ENCODE data around the gene GLI3. TPM values are rescaled to one million over a fixed set of nuclear protein-coding genes. Genes with fewer than 3 reads are reported as not detected.

GLI3 gene
- polyA plus RNA-seq, 1 donor, result 5.4 TPM

DNA sequence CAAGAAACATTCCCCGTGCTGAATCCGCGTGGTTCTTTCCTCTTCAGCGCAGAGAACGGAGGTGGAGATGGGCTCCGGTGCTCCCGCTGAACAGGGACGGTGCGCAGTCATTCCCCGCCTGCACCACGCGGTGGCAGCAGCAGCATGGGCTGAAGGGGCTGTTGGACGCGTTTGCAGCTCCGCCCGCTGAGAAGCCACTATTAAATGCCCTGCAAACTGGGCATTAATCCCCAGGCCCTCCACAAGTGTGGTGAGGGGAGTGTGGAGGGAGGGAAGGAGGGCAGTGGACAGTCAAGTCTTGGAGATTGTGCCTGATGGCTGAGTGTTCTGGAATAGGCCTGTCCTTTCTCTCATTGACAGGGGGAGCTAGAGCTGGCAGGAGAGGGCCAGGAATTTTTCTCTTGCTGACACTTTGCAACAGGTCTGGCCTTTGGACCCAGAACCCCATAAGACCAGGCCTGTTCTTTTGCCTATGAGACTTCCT, 293.9 kb downstream of the GLI3 start:
- no CpG with 5 or more reads among the region's 16 CpGs for WGBS (ENCODE audit: insufficient coverage, low lambda C conversion rate)
- H3K27ac ChIP-seq (ENCODE audit: low read length), result peak overlapping the region; percentile 84
- peak overlapping the region; percentile 47 for H3K4me3 ChIP-seq (ENCODE audit: low read length)

DNA sequence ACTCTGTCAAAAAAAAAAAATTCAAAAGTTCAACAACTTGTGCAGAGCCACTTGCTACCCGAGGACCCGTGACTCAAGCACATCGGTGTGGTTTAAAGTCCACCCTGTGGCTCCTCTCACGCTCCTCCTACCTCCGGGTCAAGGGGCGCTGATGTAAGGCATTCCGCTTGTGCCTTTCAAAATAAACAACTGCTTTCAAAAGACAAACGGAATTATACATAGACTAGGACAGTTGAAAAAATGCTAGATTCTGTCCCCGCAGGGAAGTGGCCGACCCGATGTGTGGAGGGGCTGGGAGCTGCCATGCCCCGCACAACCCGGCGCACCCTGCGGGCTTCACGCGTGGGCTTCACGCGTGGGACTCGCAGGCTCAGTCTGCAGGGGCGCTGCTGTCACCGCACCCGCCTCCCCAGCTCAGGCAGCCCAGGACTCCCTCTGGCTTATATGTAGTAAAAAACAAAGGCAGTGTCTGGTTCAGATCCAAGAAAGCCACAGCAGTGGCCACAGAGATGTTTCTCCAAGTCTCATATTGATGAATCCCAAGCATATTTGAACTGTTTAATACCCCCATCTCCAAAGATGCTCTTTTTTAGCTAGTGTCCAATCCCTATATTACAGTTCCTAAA, 294.4 kb downstream of the GLI3 start:
- no CpG with 5 or more reads among the region's 23 CpGs for WGBS (ENCODE audit: insufficient coverage, low lambda C conversion rate)
- H3K4me1 ChIP-seq (ENCODE audit: control insufficient read depth, insufficient read depth, low read length), result peaks cover 25% of the 10 kb centered on the region
- no peaks in the 10 kb centered on the region for H3K27me3 ChIP-seq (ENCODE audit: control insufficient read depth, insufficient read depth, low read length)
- H3K36me3 ChIP-seq (ENCODE audit: control insufficient read depth, insufficient read depth, low read length), result no peaks in the 10 kb centered on the region
- peak overlapping the region; percentile 84 for H3K27ac ChIP-seq (ENCODE audit: low read length)
- peak overlapping the region; percentile 47 for H3K4me3 ChIP-seq (ENCODE audit: low read length)
- DNase-seq, result peak; percentile 90 to 95
- H3K9me3 ChIP-seq (ENCODE audit: control insufficient read depth, low read depth, low read length), result peaks cover 2% of the 10 kb centered on the region

More for the DNA sequence above, 293.9 kb downstream of the GLI3 start:
- Histone ChIP-seq H3K36me3 (ENCODE audit: control insufficient read depth, insufficient read depth, low read length) (no peaks in the 10 kb centered on the region), H3K9me3 (ENCODE audit: control insufficient read depth, low read depth, low read length) (peaks cover 2% of the 10 kb centered on the region), H3K27me3 (ENCODE audit: control insufficient read depth, insufficient read depth, low read length) (no peaks in the 10 kb centered on the region), H3K4me1 (ENCODE audit: control insufficient read depth, insufficient read depth, low read length) (peaks cover 26% of the 10 kb centered on the region)
- peak; percentile 74 to 88 for DNase-seq

DNA sequence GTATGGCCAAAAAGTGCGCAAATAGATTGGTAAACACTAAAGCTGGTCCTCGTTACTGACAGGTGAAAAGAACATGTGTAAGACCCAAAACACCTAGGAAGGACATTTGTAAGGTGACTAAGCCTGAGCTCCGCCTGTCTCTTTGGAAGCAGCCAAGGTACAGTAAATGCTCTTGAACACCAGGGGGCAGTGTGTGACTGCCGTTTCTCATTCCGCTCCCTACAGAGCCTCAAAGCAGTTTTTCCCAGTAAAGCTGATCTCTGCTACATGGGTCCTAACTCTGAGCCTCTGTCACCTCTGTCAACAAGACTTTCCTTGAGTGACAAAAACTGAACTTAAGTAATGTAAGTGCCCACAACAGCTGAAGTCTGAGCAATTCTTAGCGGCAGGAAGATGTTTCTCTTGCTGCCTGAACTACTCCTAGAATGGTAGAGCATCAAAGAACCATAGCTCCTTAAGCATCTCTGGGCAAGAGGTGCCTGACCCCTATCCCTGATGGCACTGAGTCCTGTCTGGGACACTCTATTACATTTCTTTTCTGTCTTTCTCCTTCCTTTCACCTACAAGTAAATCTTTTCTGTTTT, 296.2 kb downstream of the GLI3 start:
- Histone ChIP-seq H3K4me1 (ENCODE audit: control insufficient read depth, insufficient read depth, low read length) (peaks cover 25% of the 10 kb centered on the region), H3K27me3 (ENCODE audit: control insufficient read depth, insufficient read depth, low read length) (no peaks in the 10 kb centered on the region), H3K4me3 (ENCODE audit: low read length) (no peak overlapping the region), H3K9me3 (ENCODE audit: control insufficient read depth, low read depth, low read length) (peaks cover 2% of the 10 kb centered on the region), H3K27ac (ENCODE audit: low read length) (no peak overlapping the region), H3K36me3 (ENCODE audit: control insufficient read depth, insufficient read depth, low read length) (no peaks in the 10 kb centered on the region)
- peak; percentile 69 to 79 for DNase-seq
- no CpG with 5 or more reads among the region's 6 CpGs for WGBS (ENCODE audit: insufficient coverage, low lambda C conversion rate)

DNA sequence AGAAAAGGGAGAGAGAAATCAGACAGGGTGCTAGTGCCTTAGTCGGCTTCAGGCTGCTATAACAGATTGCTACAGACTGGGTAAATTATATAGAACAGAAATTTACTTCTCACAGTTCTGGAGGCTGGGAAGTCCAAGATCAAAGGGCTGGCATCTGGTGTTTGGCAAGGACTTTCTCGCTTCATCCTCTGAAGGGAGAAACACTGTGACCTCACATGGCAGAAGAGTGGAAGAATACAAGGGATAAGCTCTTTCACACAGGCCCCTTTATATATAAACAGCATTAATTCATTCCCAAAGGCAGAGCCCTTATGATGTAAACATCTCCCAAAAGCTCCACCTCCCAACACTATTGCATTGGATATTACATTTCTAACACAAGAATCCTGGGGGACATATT, 298.6 kb downstream of the GLI3 start:
- Histone ChIP-seq H3K27me3 (ENCODE audit: control insufficient read depth, insufficient read depth, low read length) (no peaks in the 10 kb centered on the region), H3K9me3 (ENCODE audit: control insufficient read depth, low read depth, low read length) (peaks cover 2% of the 10 kb centered on the region), H3K36me3 (ENCODE audit: control insufficient read depth, insufficient read depth, low read length) (no peaks in the 10 kb centered on the region), H3K4me3 (ENCODE audit: low read length) (no peak overlapping the region), H3K27ac (ENCODE audit: low read length) (no peak overlapping the region), H3K4me1 (ENCODE audit: control insufficient read depth, insufficient read depth, low read length) (peaks cover 19% of the 10 kb centered on the region)
- DNase-seq, result no peak
- no CpG with 5 or more reads among the region's 2 CpGs for WGBS (ENCODE audit: insufficient coverage, low lambda C conversion rate)

DNA sequence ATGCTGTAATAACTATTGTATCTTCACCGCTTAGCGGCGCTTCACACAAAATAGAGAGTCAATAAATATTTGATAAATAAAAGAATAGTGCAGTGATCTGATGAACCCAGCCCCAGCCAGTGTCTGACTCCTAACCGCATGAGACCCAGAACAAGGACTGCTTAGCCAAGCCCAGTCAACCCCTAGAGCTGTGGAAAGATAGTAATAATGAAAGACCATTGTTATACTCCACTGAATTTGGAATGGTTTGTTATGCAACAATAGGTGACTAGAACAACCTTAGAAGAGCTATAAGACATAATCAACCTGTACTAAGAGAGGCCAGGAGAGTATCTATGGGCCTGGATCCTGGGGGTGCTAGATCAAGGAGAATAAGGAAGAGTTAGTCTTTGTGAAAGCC, 303.6 kb downstream of the GLI3 start:
- no peaks in the 10 kb centered on the region for H3K27me3 ChIP-seq (ENCODE audit: control insufficient read depth, insufficient read depth, low read length)
- WGBS (ENCODE audit: insufficient coverage, low lambda C conversion rate), result no CpG with 5 or more reads among the region's 4 CpGs
- H3K4me3 ChIP-seq (ENCODE audit: low read length), result no peak overlapping the region
- no peak overlapping the region for H3K27ac ChIP-seq (ENCODE audit: low read length)
- H3K36me3 ChIP-seq (ENCODE audit: control insufficient read depth, insufficient read depth, low read length), result no peaks in the 10 kb centered on the region
- no peaks in the 10 kb centered on the region for H3K4me1 ChIP-seq (ENCODE audit: control insufficient read depth, insufficient read depth, low read length)
- DNase-seq, result no peak
- H3K9me3 ChIP-seq (ENCODE audit: control insufficient read depth, low read depth, low read length), result no peaks in the 10 kb centered on the region

DNA sequence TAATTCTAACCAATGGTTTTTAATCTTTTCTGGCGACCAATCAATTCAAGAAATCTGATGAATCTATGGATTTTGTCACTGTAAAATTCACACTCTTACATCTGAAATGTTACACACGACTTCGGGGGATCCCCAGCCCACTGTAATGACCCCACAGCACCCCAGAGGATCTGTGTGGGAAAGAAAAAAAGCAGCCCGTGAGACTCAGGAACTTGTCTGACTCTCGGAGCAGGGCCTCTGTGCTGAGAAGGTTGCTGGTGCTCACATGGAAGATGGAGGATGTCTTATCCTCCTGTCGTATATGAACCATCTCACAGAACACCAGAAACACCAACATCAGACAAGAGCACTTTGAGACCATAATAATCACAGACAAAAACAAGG, 305.8 kb downstream of the GLI3 start:
- no peak for DNase-seq
- Histone ChIP-seq H3K4me3 (ENCODE audit: low read length) (no peak overlapping the region), H3K4me1 (ENCODE audit: control insufficient read depth, insufficient read depth, low read length) (no peaks in the 10 kb centered on the region), H3K27ac (ENCODE audit: low read length) (no peak overlapping the region), H3K9me3 (ENCODE audit: control insufficient read depth, low read depth, low read length) (no peaks in the 10 kb centered on the region), H3K27me3 (ENCODE audit: control insufficient read depth, insufficient read depth, low read length) (no peaks in the 10 kb centered on the region), H3K36me3 (ENCODE audit: control insufficient read depth, insufficient read depth, low read length) (no peaks in the 10 kb centered on the region)
- 80% methylated on average over 1 of the region's 6 CpGs for WGBS (ENCODE audit: insufficient coverage, low lambda C conversion rate)

DNA sequence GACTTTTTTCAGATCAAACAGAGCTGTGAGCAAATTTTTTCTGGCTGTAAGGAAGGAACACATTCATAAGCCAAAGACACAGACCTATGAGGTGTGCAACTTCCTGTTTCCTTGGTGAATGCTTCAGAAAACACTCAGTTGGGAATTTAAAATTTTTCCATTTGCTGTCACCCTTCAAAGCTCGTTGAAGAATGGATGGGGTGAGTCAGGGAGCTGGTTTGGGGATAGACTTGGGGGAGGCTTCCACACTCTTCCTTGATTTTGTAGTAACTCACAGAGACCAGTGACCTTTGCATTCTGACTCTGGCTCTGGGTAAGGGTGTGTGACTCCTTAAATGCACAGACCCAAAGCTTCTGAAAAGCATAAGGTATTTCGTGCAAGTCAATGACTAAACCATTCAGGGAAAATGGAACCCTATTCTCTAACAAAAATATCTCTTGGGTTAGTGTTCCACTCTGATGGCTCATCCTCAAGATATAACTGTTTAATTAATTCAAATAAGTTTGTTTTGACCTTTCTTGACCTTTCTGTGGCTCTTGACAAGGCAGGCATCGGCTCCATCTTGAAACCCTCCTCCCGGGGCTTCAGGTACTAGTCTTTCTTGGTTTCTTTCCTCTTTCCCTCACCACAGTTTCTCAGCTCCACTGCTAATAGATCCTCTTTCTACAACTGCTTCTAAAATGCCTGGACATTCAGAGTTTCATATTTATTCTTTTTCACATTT, 306.3 kb downstream of the GLI3 start:
- Histone ChIP-seq H3K36me3 (ENCODE audit: control insufficient read depth, insufficient read depth, low read length) (no peaks in the 10 kb centered on the region), H3K4me1 (ENCODE audit: control insufficient read depth, insufficient read depth, low read length) (no peaks in the 10 kb centered on the region), H3K27ac (ENCODE audit: low read length) (no peak overlapping the region), H3K4me3 (ENCODE audit: low read length) (no peak overlapping the region), H3K27me3 (ENCODE audit: control insufficient read depth, insufficient read depth, low read length) (no peaks in the 10 kb centered on the region), H3K9me3 (ENCODE audit: control insufficient read depth, low read depth, low read length) (no peaks in the 10 kb centered on the region)
- no peak for DNase-seq
- 95% methylated on average over 2 of the region's 4 CpGs for WGBS (ENCODE audit: insufficient coverage, low lambda C conversion rate)

DNA sequence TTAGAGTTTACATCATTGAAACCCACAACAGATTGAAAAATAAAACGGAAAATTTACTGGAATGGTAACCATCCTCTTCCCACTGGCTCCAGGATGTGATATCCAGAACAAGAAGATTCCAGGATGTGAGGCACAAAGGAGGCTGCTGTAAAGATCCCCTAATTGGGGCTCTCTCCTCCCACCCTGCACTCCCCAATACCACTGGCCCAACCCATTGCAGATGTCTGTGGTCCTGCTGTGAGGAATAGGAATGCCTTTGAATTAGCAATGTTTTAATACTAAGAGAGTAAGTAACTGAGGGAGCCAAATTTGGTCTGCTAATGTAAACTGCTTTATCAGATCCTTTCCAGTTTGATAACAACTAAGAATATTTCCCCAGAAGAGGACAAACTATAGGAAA, 308.2 kb downstream of the GLI3 start:
- no peak overlapping the region for H3K4me3 ChIP-seq (ENCODE audit: low read length)
- peaks cover 2% of the 10 kb centered on the region for H3K27me3 ChIP-seq (ENCODE audit: control insufficient read depth, insufficient read depth, low read length)
- no peaks in the 10 kb centered on the region for H3K4me1 ChIP-seq (ENCODE audit: control insufficient read depth, insufficient read depth, low read length)
- no CpG with 5 or more reads among the region's 1 CpG for WGBS (ENCODE audit: insufficient coverage, low lambda C conversion rate)
- no peaks in the 10 kb centered on the region for H3K9me3 ChIP-seq (ENCODE audit: control insufficient read depth, low read depth, low read length)
- no peak for DNase-seq
- H3K36me3 ChIP-seq (ENCODE audit: control insufficient read depth, insufficient read depth, low read length), result no peaks in the 10 kb centered on the region
- H3K27ac ChIP-seq (ENCODE audit: low read length), result no peak overlapping the region

DNA sequence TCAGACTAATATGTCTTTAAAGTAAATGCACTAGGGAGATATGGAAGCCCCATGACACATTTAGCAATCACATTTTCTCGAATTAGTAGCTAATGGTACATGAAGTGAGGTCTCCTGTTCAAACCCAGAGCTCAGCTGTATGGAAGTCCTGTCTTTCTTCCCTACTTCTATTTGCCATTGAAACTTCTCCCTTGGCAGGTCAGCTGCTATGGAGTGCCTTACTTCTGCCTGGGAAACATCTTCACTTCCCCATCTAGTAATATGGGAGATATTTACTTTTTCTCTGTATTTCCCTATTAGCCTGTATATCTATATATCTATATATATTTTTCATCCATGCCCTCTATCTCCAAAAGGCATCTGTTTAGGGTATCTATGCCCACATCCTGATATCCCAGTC, 308.8 kb downstream of the GLI3 start:
- Histone ChIP-seq H3K27me3 (ENCODE audit: control insufficient read depth, insufficient read depth, low read length) (peaks cover 2% of the 10 kb centered on the region), H3K4me3 (ENCODE audit: low read length) (no peak overlapping the region), H3K36me3 (ENCODE audit: control insufficient read depth, insufficient read depth, low read length) (no peaks in the 10 kb centered on the region), H3K4me1 (ENCODE audit: control insufficient read depth, insufficient read depth, low read length) (no peaks in the 10 kb centered on the region), H3K27ac (ENCODE audit: low read length) (no peak overlapping the region), H3K9me3 (ENCODE audit: control insufficient read depth, low read depth, low read length) (no peaks in the 10 kb centered on the region)
- no peak for DNase-seq
- WGBS (ENCODE audit: insufficient coverage, low lambda C conversion rate), result no CpG with 5 or more reads among the region's 1 CpG

DNA sequence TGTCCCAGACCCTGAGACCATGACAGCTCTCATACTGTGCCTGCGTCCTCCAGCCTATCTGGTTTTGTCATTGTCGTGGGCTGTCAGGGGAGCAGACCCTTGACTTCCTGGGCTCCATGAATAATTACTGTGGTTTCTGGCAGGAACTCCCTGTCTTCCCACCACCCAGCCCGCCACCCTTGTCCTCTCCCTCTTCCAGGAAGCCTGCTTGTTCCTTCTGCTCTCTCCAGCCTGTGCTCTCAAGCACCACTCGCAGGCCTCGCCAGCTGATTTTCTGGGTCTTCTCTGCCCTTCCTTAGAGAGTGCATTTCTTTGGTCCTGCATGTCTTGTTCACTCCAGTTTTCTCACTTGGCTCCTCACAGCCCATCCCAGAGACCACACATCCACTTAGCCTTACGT, 309.6 kb downstream of the GLI3 start:
- no peak for DNase-seq
- H3K4me3 ChIP-seq (ENCODE audit: low read length), result no peak overlapping the region
- H3K36me3 ChIP-seq (ENCODE audit: control insufficient read depth, insufficient read depth, low read length), result no peaks in the 10 kb centered on the region
- no peaks in the 10 kb centered on the region for H3K9me3 ChIP-seq (ENCODE audit: control insufficient read depth, low read depth, low read length)
- peaks cover 2% of the 10 kb centered on the region for H3K27me3 ChIP-seq (ENCODE audit: control insufficient read depth, insufficient read depth, low read length)
- WGBS (ENCODE audit: insufficient coverage, low lambda C conversion rate), result no CpG with 5 or more reads among the region's 6 CpGs
- H3K4me1 ChIP-seq (ENCODE audit: control insufficient read depth, insufficient read depth, low read length), result no peaks in the 10 kb centered on the region
- no peak overlapping the region for H3K27ac ChIP-seq (ENCODE audit: low read length)
